ENCODE results near the gene MYG1. TPM values are rescaled to one million over a fixed set of nuclear protein-coding genes. Genes with fewer than 3 reads are reported as not detected.
A peak's percentile ranks its signal among the peaks of the same experiment; 100 is the strongest.

Gene MYG1, protein sequence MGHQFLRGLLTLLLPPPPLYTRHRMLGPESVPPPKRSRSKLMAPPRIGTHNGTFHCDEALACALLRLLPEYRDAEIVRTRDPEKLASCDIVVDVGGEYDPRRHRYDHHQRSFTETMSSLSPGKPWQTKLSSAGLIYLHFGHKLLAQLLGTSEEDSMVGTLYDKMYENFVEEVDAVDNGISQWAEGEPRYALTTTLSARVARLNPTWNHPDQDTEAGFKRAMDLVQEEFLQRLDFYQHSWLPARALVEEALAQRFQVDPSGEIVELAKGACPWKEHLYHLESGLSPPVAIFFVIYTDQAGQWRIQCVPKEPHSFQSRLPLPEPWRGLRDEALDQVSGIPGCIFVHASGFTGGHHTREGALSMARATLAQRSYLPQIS
- total RNA-seq (2014; rRNA removed): 81.0 and 89.9 TPM in 2 replicates
- percentile 74 among the genes with signal in this experiment for Bru-seq, nascent RNA
- percentile 85 among the genes with signal in this experiment for BruChase-seq, experiment 1, labeled RNA remaining after a 6-hour chase
- BruChase-seq, experiment 2, labeled RNA remaining after a 2-hour chase: percentile 83 among the genes with signal in this experiment
- long read RNA-seq, transcript C12orf10-208 (4 exons, 813 nt): minor isoform, 11 of 84 reads
- long read RNA-seq, transcript C12orf10-201 (7 exons, 1,192 nt): major isoform, 46 of 84 reads
- long read RNA-seq, transcript C12orf10-205 (6 exons, 1,369 nt): minor isoform, 11 of 84 reads
- long read RNA-seq, partial matches to known transcripts: 2 of 84 reads
- long read RNA-seq, other reads (novel, unspliced or antisense): 11 of 84 reads

DNA sequence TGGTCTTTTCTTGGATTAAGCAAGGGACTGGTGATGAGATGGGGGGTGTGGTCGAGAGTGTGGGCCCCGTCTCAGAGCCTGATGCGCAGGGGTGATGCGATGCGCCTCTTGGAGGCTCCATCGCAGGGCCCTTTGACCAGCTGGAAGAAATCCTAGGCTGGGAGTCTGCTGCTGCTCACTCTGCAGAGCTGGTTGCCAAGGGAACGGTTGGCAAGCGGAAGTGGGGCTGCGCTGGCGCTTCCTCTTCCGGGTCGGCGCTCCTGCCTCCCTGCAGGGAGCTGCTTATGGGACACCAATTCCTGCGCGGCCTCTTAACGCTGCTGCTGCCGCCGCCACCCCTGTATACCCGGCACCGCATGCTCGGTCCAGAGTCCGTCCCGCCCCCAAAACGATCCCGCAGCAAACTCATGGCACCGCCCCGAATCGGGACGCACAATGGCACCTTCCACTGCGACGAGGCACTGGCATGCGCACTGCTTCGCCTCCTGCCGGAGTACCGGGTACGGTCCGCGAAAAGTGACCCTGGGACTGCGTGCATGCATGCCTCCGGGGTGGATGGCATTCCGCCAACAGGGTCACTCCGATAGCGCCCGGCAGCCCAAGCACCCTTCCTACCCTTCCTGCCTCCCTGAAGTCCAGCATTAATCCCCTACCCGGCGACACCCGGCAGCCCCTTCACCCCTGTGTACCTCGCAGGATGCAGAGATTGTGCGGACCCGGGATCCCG lies at the start of gene MYG1:
Gene MYG1 (plus strand): TSS at position 242 of the 727 bp plus-strand sequence. CDS start 43 bp downstream, at position 285.
- H3F3A ChIP-seq (ENCODE audit: low read length, unreplicated experiment): peaks cover 9% of the 10 kb centered on the region
- CTCF ChIA-PET: interaction anchor here (0.7 to 2.4 kb wide), 2 partner anchors 13 to 21 kb away, joined by 5 to 10 read pairs; partner anchors contain the start of gene AAAS
- peak; percentile 86 for DNase-seq
- no TSS peak for BruUV-seq (replicated peaks)
- peak within 1 kb of the TSS; percentile 62 for H2AFZ ChIP-seq (ENCODE audit: low read length)
- no peaks in the 10 kb centered on the region for H3K9me3 ChIP-seq (ENCODE audit: low read length)
- peak within 1 kb of the TSS; percentile 91 for H3K9ac ChIP-seq (ENCODE audit: low read length)
- no peaks in the 10 kb centered on the region for H3K9me2 ChIP-seq (replicated peaks; ENCODE audit: low read length)
- H3K27ac ChIP-seq (ENCODE audit: low read length): peak within 1 kb of the TSS; percentile 98
- no peaks in the 10 kb centered on the region for H4K20me1 ChIP-seq (ENCODE audit: low read length)
- H3K79me2 ChIP-seq (ENCODE audit: low read length): peaks cover 64% of the 10 kb centered on the region
- TF ChIP-seq, protein P1, sequence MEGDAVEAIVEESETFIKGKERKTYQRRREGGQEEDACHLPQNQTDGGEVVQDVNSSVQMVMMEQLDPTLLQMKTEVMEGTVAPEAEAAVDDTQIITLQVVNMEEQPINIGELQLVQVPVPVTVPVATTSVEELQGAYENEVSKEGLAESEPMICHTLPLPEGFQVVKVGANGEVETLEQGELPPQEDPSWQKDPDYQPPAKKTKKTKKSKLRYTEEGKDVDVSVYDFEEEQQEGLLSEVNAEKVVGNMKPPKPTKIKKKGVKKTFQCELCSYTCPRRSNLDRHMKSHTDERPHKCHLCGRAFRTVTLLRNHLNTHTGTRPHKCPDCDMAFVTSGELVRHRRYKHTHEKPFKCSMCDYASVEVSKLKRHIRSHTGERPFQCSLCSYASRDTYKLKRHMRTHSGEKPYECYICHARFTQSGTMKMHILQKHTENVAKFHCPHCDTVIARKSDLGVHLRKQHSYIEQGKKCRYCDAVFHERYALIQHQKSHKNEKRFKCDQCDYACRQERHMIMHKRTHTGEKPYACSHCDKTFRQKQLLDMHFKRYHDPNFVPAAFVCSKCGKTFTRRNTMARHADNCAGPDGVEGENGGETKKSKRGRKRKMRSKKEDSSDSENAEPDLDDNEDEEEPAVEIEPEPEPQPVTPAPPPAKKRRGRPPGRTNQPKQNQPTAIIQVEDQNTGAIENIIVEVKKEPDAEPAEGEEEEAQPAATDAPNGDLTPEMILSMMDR (conservative IDR thresholded peaks at IDR 0.05; ENCODE audit: low read depth, low read length): 0 out of 2 replicates have a peak, but pooled peaks have one; percentile 13
- TF ChIP-seq EZH2phosphoT487 (IDR thresholded peaks at IDR 0.05; ENCODE audit: borderline replicate concordance, low read length): no peak
- H3K4me1 ChIP-seq (ENCODE audit: insufficient read depth, low read length): peaks cover 49% of the 10 kb centered on the region
- ATAC-seq: peak; percentile 71
- no peaks in the 10 kb centered on the region for H3K27me3 ChIP-seq (ENCODE audit: low read length)
- peaks cover 14% of the 10 kb centered on the region; the same call in 1 of the 2 replicates for H3K36me3 ChIP-seq (ENCODE audit: low read depth, low read length)
- peak within 1 kb of the TSS; percentile 90 for H3K4me3 ChIP-seq (ENCODE audit: low read length)
- intact Hi-C loops (cut with micrococcal nuclease): no loop called here
- POLR2A ChIA-PET (ENCODE audit: unreplicated experiment): interaction anchor here (0.5 to 1.9 kb wide), 5 partner anchors 21 to 141 kb away, joined by 3 to 31 read pairs (median 5); partner anchors contain the start of genes AAAS and ZNF740
- peak within 1 kb of the TSS; percentile 90 for H3K4me2 ChIP-seq (ENCODE audit: low read length)

DNA sequence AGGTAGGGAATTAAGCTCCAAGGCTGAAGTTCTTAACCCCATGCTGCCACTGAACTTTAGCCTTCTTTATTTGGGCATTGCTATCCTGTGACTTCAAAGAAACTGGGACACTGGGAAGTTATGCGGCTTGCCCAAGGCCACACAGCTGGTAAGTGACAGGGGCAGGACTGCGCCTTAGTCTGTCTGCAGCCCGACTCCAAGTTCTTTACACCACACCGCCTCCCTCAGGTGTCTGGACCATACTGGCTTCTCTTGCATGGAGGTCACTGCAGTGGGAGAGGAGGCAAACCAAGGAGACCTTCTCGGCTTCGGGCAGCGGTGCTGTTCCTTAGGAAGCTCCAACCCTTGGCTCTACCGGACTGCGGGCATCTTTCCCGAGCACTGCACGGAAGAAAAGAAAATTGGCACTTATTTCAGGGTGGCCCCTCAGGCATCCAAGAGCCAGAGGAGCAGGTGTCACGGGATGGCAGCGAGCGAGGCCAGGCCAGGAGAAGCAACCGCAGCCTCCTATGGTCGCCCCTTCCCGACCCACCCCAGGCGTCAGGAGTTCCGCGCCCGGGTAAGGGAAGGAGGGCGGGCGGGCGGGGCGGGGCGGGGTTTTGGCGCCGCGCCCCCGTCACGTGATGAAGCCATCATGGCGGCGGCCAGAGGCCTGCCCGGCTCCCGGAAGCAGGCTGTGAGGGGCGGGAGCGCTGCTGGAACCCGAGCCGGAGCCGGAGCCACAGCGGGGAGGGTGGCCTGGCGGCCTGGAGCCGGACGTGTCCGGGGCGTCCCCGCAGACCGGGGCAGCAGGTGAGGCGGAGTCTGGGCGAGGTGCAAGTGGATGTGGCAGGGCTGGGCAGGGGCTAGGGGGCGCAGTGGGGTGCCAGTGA lies 47.8 kb upstream of the MYG1 start:
- H3K36me3 ChIP-seq (ENCODE audit: low read depth, low read length): peaks cover 4% of the 10 kb centered on the region; the same call in 1 of the 2 replicates
- H3K79me2 ChIP-seq (ENCODE audit: low read length): peaks cover 22% of the 10 kb centered on the region
- no peaks in the 10 kb centered on the region for H3K9me2 ChIP-seq (replicated peaks; ENCODE audit: low read length)
- peak overlapping the region; percentile 97 for H3K4me2 ChIP-seq (ENCODE audit: low read length)
- H3K9me3 ChIP-seq (ENCODE audit: low read length): no peaks in the 10 kb centered on the region
- H2AFZ ChIP-seq (ENCODE audit: low read length): peak overlapping the region; percentile 97
- peak overlapping the region; percentile 99 for H3K4me3 ChIP-seq (ENCODE audit: low read length)
- POLR2A ChIA-PET (ENCODE audit: unreplicated experiment): no interaction called here
- no peaks in the 10 kb centered on the region for H4K20me1 ChIP-seq (ENCODE audit: low read length)
- peak; percentile 83 for ATAC-seq
- H3K27me3 ChIP-seq (ENCODE audit: low read length): no peaks in the 10 kb centered on the region
- peaks cover 19% of the 10 kb centered on the region for H3K4me1 ChIP-seq (ENCODE audit: insufficient read depth, low read length)
- TF ChIP-seq, protein P1 (conservative IDR thresholded peaks at IDR 0.05; ENCODE audit: low read depth, low read length): peak; percentile 52
- no peak for TF ChIP-seq EZH2 (IDR thresholded peaks at IDR 0.05; ENCODE audit: low read length, unreplicated experiment)
- DNase-seq: peak; percentile 80
- intact Hi-C loops (cut with micrococcal nuclease): loop anchor here (2.0 kb wide), 2 partner anchors 17 to 39 kb away; partner anchors contain the start of gene ESPL1
- CTCF ChIA-PET: interaction anchor here (0.5 to 1.2 kb wide), 2 partner anchors 38 to 45 kb away, joined by 4 to 10 read pairs; partner anchors contain the start of gene ITGB7
- H3F3A ChIP-seq (ENCODE audit: low read length, unreplicated experiment): no peaks in the 10 kb centered on the region
- TSS peak; percentile 92 for BruUV-seq (replicated peaks)
- H3K9ac ChIP-seq (ENCODE audit: low read length): peak overlapping the region; percentile 96
- H3K27ac ChIP-seq (ENCODE audit: low read length): peak overlapping the region; percentile 84

Measured in PC-3 (cell line).